HepG2 (cell line): ENCODE measurements around the gene CHST6. TPM values are rescaled to one million over a fixed set of nuclear protein-coding genes. Genes with fewer than 3 reads are reported as not detected.

Source experiments
- ATAC-seq: fragments of 200-7000 bp; cut with Tn5 transposase; 3 replicates; pipeline ENCODE4 v1.9.1; 2020; ENCODE audit warnings: mild to moderate bottlenecking, moderate library complexity
- BruUV-seq: library from RNA; stranded (reverse); fragments of 400-500 nt; replicated peaks from 2 replicates; lab custom pipeline; 2021; lab: Mats Ljungman, UMichigan
- CTCF ChIA-PET: fragments of 300-600 bp; formaldehyde crosslinking; extraction: SDS; loops from one replicate; lab custom pipeline; 2021; ENCODE audit warnings: low total read pairs, inconsistent platforms, low intra/inter-chr PET ratio; lab: Yijun Ruan, JAX
- POLR2A ChIA-PET: fragments of 350-600 bp; sonication (Branson Sonifier 250); formaldehyde crosslinking; loops from one replicate; lab custom pipeline; 2020; ENCODE audit warnings: antibody characterized with exemption, inconsistent platforms; lab: Yijun Ruan, JAX
- DNase-seq: peaks from one replicate; pipeline ENCODE4 v3.0.0-alpha.2; 2015; ENCODE audit warnings: low spot score
- FAIRE-seq: peaks from 3 replicates; lab custom pipeline; 2011; peaks lifted over from hg19 to GRCh38; lab: Jason Lieb, UNC
- H2AFZ ChIP-seq: one replicate; pipeline ENCODE4 v1.6.1; 2011; ENCODE audit warnings: low read length, inconsistent platforms
- H3K27ac ChIP-seq: fragments of 300-600 bp; 3 replicates; pipeline ENCODE4 v1.8.0; 2011; ENCODE audit warnings: mixed run types, mild to moderate bottlenecking, mixed read lengths, low read length, inconsistent platforms; ENCODE audit not compliant: insufficient read depth; ENCODE audit errors: extremely low read length
- H3K27me3 ChIP-seq, 2 experiments: fragments of 200-600 bp in 1 of 2; 2 replicates in 1 of 2; 3 replicates in 1 of 2; pipeline versions ENCODE4 v1.6.0 to v1.8.0; 2011; ENCODE audit warnings: low read length in 2 of 2, mild to moderate bottlenecking in 2 of 2, moderate library complexity in 2 of 2, inconsistent platforms in 1 of 2; ENCODE audit not compliant: insufficient read depth in 2 of 2, control insufficient read depth in 1 of 2
- H3K36me3 ChIP-seq, 2 experiments: fragments of 200-600 bp in 1 of 2; replicated peaks in 1 of 2; 2 replicates in 1 of 2; 3 replicates in 1 of 2; pipeline versions ENCODE4 v1.5.1 to v1.8.0; 2011; ENCODE audit warnings: low read length in 2 of 2, inconsistent platforms in 1 of 2; ENCODE audit not compliant: insufficient read depth in 2 of 2, control insufficient read depth in 1 of 2
- H3K4me1 ChIP-seq: 2 replicates; pipeline ENCODE4 v1.5.1; 2012; ENCODE audit warnings: low read length, inconsistent platforms; ENCODE audit not compliant: insufficient read depth
- H3K4me2 ChIP-seq: 2 replicates; pipeline ENCODE4 v1.6.0; 2011; ENCODE audit warnings: low read depth, low read length, inconsistent platforms
- H3K4me3 ChIP-seq, 3 experiments: fragments of 200-600 bp in 1 of 3; sonication (generic), shearing (Covaris generic) in 1 of 3; replicated peaks in 1 of 3; 2 replicates each; pipeline ENCODE4 v1.5.1; 2011 to 2016; ENCODE audit warnings: low read length in 3 of 3, inconsistent platforms in 2 of 3, low read depth in 2 of 3, mild to moderate bottlenecking in 2 of 3, control low read depth in 1 of 3, mixed read lengths in 1 of 3; ENCODE audit not compliant: insufficient read depth in 1 of 3
- H3K79me2 ChIP-seq: one replicate; pipeline ENCODE4 v1.6.1; 2011; ENCODE audit warnings: low read length, inconsistent platforms; ENCODE audit not compliant: insufficient read depth
- H3K9ac ChIP-seq: 2 replicates; pipeline ENCODE4 v1.6.0; 2011; ENCODE audit warnings: mild to moderate bottlenecking, low read depth, low read length, inconsistent platforms; ENCODE audit not compliant: insufficient read depth
- H3K9me3 ChIP-seq: 2 replicates; pipeline ENCODE4 v1.5.1; 2012; ENCODE audit warnings: mild to moderate bottlenecking, low read length
- H4K20me1 ChIP-seq: 2 replicates; pipeline ENCODE4 v1.6.0; 2011; ENCODE audit warnings: inconsistent platforms, mild to moderate bottlenecking, low read length, moderate library complexity; ENCODE audit not compliant: insufficient read depth
- GMEB2 ChIP-seq: IDR thresholded peaks from 2 replicates; pipeline ENCODE4 v1.6.1; 2016; ENCODE audit warnings: missing biosample characterization, missing genetic modification reagents, low read depth
- MED1 ChIP-seq: sonication (generic); formaldehyde crosslinking; IDR thresholded peaks from 2 replicates; pipeline ENCODE4 v1.4.0; 2020; ENCODE audit warnings: missing genetic modification reagents
- MXI1 ChIP-seq: IDR thresholded peaks from 3 replicates; pipeline ENCODE4 v1.6.1; 2012; ENCODE audit warnings: low read depth, low read length, inconsistent platforms, borderline replicate concordance
- NFE2L2 ChIP-seq: fragments of 150-350 bp; IDR thresholded peaks from 2 replicates; pipeline ENCODE4 v1.6.1; 2014; ENCODE audit warnings: low read length
- SOX13 ChIP-seq, 3 experiments: fragments of 450-650 bp in 1 of 3; sonication (generic) in 1 of 3; formaldehyde crosslinking in 1 of 3; IDR thresholded peaks in 2 of 3; conservative IDR thresholded peaks in 1 of 3; 2 replicates each; pipeline versions ENCODE4 v1.5.0 to v1.6.1; 2016 to 2020; ENCODE audit warnings: antibody characterized with exemption in 1 of 3, mild to moderate bottlenecking in 1 of 3, missing compliant biosample characterization in 1 of 3, missing genetic modification reagents in 1 of 3, moderate library complexity in 1 of 3
- THAP8 ChIP-seq: sonication (generic); formaldehyde crosslinking; IDR thresholded peaks from 2 replicates; pipeline ENCODE4 v1.5.1; 2020; ENCODE audit warnings: missing genetic modification reagents, mild to moderate bottlenecking, borderline replicate concordance
- TP53 ChIP-seq: sonication (generic); formaldehyde crosslinking; conservative IDR thresholded peaks from 2 replicates; pipeline ENCODE4 v1.4.0; 2020; ENCODE audit warnings: missing genetic modification reagents
- ZBTB8A ChIP-seq: sonication (generic); formaldehyde crosslinking; IDR thresholded peaks from 2 replicates; pipeline ENCODE4 v1.4.0; 2020; ENCODE audit warnings: mild to moderate bottlenecking, low read depth, missing genetic modification reagents, borderline replicate concordance
- ZNF335 ChIP-seq: sonication (generic); formaldehyde crosslinking; IDR thresholded peaks from 2 replicates; pipeline ENCODE4 v1.4.0; 2020; ENCODE audit warnings: missing genetic modification reagents
- ZNF75D ChIP-seq: sonication (generic); formaldehyde crosslinking; IDR thresholded peaks from 2 replicates; pipeline ENCODE4 v1.8.1; 2023; ENCODE audit warnings: missing genetic modification reagents, mild to moderate bottlenecking, borderline replicate concordance
- ZNF777 ChIP-seq: sonication (generic); formaldehyde crosslinking; IDR thresholded peaks from 2 replicates; pipeline ENCODE4 v1.4.0; 2020; ENCODE audit warnings: missing genetic modification reagents
- WGBS: methylation state at CpG from one replicate; pipeline ENCODE4 v1.1.6; 2017; ENCODE audit warnings: low lambda C conversion rate; 5-methylcytosine and 5-hydroxymethylcytosine counted together
- in situ Hi-C: cut with HindIII; loops from 2 replicates; pipeline ENCODE4 v1.10.0; 2017; ENCODE audit warnings: low pct_unique_long_range_greater_than_20kb; ENCODE audit not compliant: extremely low pct_ligation_motif_present
- intact Hi-C: fragments of 100-400 bp; cut with micrococcal nuclease; formaldehyde crosslinking; loops from one replicate; pipeline ENCODE4 v1.10.0; 2022; ENCODE audit not compliant: unreplicated experiment
- polyA plus RNA-seq, 8 experiments: library from polyadenylated mRNA; depleted of rRNA in 3 of 8; stranded (reverse) in 7 of 8; unstranded in 1 of 8; fragments of >200 nt; fragmentation: Illumina TruSeq in 4 of 8; extraction: Trizol in 4 of 8; gene quantifications; 2 replicates each; pipeline versions ENCODE4 v1.2.1 to v1.2.3, GENCODE V29; 2011 to 2016; ENCODE audit warnings: low read depth in 4 of 8, missing spikeins in 1 of 8, mixed read lengths in 1 of 8; ENCODE audit not compliant: insufficient read depth in 1 of 8
- total RNA-seq, 5 experiments: library from RNA; depleted of rRNA; stranded (reverse); fragments of >200 nt; fragmentation: Illumina TruSeq; extraction: Trizol; gene quantifications; 2 replicates each; pipeline ENCODE4 v1.2.3, GENCODE V29; 2016; ENCODE audit warnings: low read depth in 1 of 5
- TF ChIP-seq, protein P1 (sequence below): sonication (generic); formaldehyde crosslinking; IDR thresholded peaks from 2 replicates; pipeline ENCODE4 v1.4.0; 2020; ENCODE audit warnings: mild to moderate bottlenecking, missing genetic modification reagents
- TF ChIP-seq, protein P2 (sequence below): sonication (generic); formaldehyde crosslinking; IDR thresholded peaks from 2 replicates; pipeline ENCODE4 v1.5.0; 2020; ENCODE audit warnings: mild to moderate bottlenecking, missing genetic modification reagents, moderate library complexity
- TF ChIP-seq, protein P3 (sequence below): sonication (generic); formaldehyde crosslinking; IDR thresholded peaks from 2 replicates; pipeline ENCODE4 v1.4.0; 2020; ENCODE audit warnings: missing genetic modification reagents, borderline replicate concordance

The CHST6 gene
- total and polyA plus RNA-seq, 2 of the 13 experiments (the other 11 are each of a cell fraction or from before 2014, with no cell fraction given), result 0.18 to 0.91 TPM

- Histone ChIP-seq H3K27me3 (no peaks in the 10 kb centered on the region), H3K4me3 (peak within 1 kb of the TSS; percentile 86 to 91 (median 91)), H3K4me1 (peaks cover 66% of the 10 kb centered on the region), H3K27ac (peak within 1 kb of the TSS; percentile 80), H3K9ac (peak within 1 kb of the TSS; percentile 92), H4K20me1 (peaks cover 20% of the 10 kb centered on the region), H3K9me3 (no peaks in the 10 kb centered on the region), H3K79me2 (peaks cover 45% of the 10 kb centered on the region), H3K36me3 (peaks cover 0 to 3% of the 10 kb centered on the region in 2 experiments; a peak in 3 of 5 replicates), H3K4me2 (peak within 1 kb of the TSS; percentile 74), H2AFZ (peak within 1 kb of the TSS; percentile 20)
- CTCF ChIA-PET, result interaction anchor here (0.7 to 2.3 kb wide), 7 partner anchors 11 to 299 kb away, joined by 3 to 32 read pairs (median 4); partner anchors contain the start of gene CFDP1
- intact Hi-C loops (loop anchor here (1.0 to 5.0 kb wide), 4 partner anchors 30 to 762 kb away; partner anchors contain the start of gene MLKL), in situ Hi-C loops (no loop called here)
- POLR2A ChIA-PET, result interaction anchor here (0.8 to 1.5 kb wide), 4 partner anchors 31 to 219 kb away, joined by 3 to 12 read pairs (median 5); partner anchors contain the start of gene CFDP1
- 2% methylated on average over 34 of the region's 89 CpGs for WGBS
- peak; percentile 93 for FAIRE-seq
- DNase-seq, result peak; percentile 98
- BruUV-seq, result TSS peak; percentile 83
- peak; percentile 94 for ATAC-seq
- TF ChIP-seq, protein P1, sequence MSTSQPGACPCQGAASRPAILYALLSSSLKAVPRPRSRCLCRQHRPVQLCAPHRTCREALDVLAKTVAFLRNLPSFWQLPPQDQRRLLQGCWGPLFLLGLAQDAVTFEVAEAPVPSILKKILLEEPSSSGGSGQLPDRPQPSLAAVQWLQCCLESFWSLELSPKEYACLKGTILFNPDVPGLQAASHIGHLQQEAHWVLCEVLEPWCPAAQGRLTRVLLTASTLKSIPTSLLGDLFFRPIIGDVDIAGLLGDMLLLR, result peak; percentile 96
- no peak for TF ChIP-seq NFE2L2
- TF ChIP-seq THAP8 (CRISPR knock-in tag), result no peak
- peak; percentile 85 for TF ChIP-seq GMEB2
- no peak for TF ChIP-seq ZBTB8A (CRISPR knock-in tag)
- TF ChIP-seq, protein P2, sequence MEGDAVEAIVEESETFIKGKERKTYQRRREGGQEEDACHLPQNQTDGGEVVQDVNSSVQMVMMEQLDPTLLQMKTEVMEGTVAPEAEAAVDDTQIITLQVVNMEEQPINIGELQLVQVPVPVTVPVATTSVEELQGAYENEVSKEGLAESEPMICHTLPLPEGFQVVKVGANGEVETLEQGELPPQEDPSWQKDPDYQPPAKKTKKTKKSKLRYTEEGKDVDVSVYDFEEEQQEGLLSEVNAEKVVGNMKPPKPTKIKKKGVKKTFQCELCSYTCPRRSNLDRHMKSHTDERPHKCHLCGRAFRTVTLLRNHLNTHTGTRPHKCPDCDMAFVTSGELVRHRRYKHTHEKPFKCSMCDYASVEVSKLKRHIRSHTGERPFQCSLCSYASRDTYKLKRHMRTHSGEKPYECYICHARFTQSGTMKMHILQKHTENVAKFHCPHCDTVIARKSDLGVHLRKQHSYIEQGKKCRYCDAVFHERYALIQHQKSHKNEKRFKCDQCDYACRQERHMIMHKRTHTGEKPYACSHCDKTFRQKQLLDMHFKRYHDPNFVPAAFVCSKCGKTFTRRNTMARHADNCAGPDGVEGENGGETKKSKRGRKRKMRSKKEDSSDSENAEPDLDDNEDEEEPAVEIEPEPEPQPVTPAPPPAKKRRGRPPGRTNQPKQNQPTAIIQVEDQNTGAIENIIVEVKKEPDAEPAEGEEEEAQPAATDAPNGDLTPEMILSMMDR (CRISPR knock-in tag), result peak; percentile 100
- peak; percentile 79 for TF ChIP-seq MED1
- peak; percentile 92 for TF ChIP-seq ZNF335 (CRISPR knock-in tag)
- peak; percentile 80 for TF ChIP-seq ZNF777 (CRISPR knock-in tag)
- TF ChIP-seq, protein P3, sequence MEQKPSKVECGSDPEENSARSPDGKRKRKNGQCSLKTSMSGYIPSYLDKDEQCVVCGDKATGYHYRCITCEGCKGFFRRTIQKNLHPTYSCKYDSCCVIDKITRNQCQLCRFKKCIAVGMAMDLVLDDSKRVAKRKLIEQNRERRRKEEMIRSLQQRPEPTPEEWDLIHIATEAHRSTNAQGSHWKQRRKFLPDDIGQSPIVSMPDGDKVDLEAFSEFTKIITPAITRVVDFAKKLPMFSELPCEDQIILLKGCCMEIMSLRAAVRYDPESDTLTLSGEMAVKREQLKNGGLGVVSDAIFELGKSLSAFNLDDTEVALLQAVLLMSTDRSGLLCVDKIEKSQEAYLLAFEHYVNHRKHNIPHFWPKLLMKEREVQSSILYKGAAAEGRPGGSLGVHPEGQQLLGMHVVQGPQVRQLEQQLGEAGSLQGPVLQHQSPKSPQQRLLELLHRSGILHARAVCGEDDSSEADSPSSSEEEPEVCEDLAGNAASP (CRISPR knock-in tag), result peak; percentile 43; the same call in 1 of the 2 replicates
- peak; percentile 87; the same call in 2 of the 3 replicates for TF ChIP-seq MXI1
- no peak for TF ChIP-seq ZNF75D (CRISPR knock-in tag)
- no peak for TF ChIP-seq SOX13 (IDR thresholded peaks at IDR 0.05)
- peak in 1 of 2 experiments; percentile 76; a peak in 2 of 4 replicates for TF ChIP-seq SOX13 (CRISPR knock-in tag; conservative IDR thresholded peaks at IDR 0.05 in 1 of 2, IDR thresholded peaks at IDR 0.05 in 1 of 2)
- TF ChIP-seq TP53, result 0 out of 2 replicates have a peak, but pooled peaks have one; percentile 56
Observed at GRCh38 chr16:75464122-75464918, 30.9 kb downstream of the CHST6 start, which contains the start of gene TMEM170A. Gene TMEM170A (minus strand): TSS chr16:75464689. CDS start chr16:75464600, 89 bp downstream.
